GM19455 (cell line): ENCODE data around the gene TEX52.
"Not testable (repeated sequence)": the region's sequence is repeated elsewhere in the genome, so short reads cannot be mapped to it uniquely, and the experiment has no call there.

ENCODE experiments used
- ATAC-seq: cut with Tn5 transposase; IDR thresholded peaks from one replicate; pipeline ENCODE4 v1.9.1; 2021; ENCODE audit not compliant: unreplicated experiment

TEX52 gene

DNA sequence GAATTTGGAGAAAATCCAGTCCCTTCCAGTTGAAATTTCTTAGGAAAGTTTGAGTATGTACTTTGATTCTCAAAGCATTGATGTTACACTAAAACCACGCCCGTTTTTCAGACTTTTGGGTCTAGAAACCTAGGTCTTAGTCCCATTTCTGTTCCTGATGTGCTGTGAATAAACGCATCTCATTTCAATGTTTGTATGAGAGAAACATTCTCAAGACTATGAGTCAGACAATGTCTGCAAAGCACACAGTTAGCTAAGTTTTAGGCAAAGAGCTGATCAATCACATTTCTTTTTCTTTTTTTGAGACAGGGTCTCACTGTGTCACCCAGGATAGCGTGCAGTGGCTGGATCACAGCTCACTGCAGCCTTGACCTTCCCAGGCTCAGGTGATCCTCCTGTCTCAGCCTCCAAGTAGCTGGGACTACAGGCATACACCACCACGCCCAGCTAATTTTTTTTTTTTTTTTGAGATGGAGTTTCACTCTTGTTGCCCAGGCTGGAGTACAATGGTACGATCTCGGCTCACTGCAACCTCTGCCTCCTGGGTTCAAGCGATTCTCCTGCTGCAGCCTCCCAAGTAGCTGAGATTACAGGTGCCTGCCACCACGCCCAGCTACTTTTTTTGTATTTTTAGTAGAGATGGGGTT, 12.3 kb upstream of the TEX52 start:
- not testable (repeated sequence) for ATAC-seq

- ATAC-seq, result no peak
Measured at GRCh38 chr12:2864198-2864597, 7.4 kb upstream of the TEX52 start.

- not testable (repeated sequence) for ATAC-seq
Measured at GRCh38 chr12:2863402-2863801, 6.6 kb upstream of the TEX52 start.

DNA sequence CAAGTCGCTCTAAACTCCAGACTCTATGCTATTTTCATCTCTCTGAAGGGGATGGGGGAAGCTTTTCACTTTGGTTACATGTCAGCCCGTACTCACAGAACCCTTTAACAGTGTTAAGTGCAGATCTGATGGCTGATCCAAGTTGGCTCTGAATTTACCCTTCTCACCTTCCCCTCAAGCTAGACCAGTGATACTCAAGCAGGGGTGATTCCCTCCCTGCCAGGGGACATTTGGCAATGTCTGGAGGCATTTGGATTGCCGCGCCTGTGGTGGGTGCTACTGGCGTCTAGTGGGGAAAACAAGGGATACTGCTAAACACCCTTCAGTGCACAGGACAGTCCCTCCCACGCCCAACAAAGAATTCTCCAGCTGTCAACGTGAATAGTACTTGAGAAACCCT, 6.0 kb upstream of the TEX52 start:
- ATAC-seq, result no peak

- no peak for ATAC-seq
Measured at GRCh38 chr12:2860170-2860569, 3.3 kb upstream of the TEX52 start.

DNA sequence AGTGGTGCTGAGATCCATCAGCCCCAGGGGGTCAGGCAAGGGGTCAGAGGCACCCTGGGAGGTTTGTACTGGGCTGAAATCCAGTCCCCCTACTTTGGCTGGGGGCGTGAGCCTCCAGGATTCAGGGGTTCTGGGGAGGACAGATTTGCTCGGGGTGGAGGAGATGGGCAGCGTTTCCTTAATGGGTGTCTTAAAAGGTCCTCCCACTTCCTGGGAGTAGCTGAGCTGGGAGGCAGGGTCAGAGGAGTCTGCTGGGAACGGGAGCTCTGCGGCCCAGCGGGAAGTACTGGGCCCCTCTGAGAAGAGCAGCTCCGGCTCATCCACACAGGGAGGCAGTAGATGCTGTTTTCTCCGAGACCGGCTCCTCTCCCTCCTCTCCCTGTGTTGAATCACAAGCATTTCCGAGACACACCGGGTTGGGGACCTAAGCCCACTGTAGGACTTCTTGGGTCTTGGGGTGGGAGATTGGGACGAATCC, 2.1 kb upstream of the TEX52 start:
- no peak for ATAC-seq

GRCh38 chr12:2858334-2858733, 1.5 kb upstream of the TEX52 start:
- no peak for ATAC-seq

GRCh38 chr12:2857576-2857975, 737 bp upstream of the TEX52 start:
- no peak for ATAC-seq

- no peak for ATAC-seq
Measured at GRCh38 chr12:2856051-2856450, 788 bp downstream of the TEX52 start.

GRCh38 chr12:2855546-2855945, 1.3 kb downstream of the TEX52 start:
- no peak for ATAC-seq

GRCh38 chr12:2854669-2855453, 2.0 kb downstream of the TEX52 start:
- no peak for ATAC-seq

GRCh38 chr12:2853626-2854025, 3.2 kb downstream of the TEX52 start:
- no peak for ATAC-seq

- no peak for ATAC-seq
Measured at GRCh38 chr12:2851931-2852330, 4.9 kb downstream of the TEX52 start.

GRCh38 chr12:2845280-2845679, 11.6 kb downstream of the TEX52 start:
- no peak for ATAC-seq

DNA sequence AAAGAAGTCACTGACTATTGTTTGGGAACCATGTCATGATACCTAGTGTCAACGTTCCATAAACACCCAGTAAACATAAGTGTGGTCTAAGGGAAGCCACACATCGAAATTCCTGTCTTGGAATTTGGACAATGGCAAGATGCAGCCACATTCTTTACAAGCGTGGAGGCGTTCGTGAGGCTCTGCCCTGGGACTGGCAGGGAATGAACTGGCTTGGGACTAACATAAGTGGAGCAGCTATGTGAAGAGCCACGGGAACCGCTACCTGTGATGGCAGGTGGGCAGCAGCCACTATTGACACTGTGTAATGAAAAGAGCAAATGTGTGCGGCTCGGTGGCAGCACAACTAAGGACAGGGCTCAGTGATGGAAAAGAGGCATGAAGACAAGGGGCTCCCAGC, 12.1 kb downstream of the TEX52 start:
- ATAC-seq, result no peak

GRCh38 chr12:2842948-2843347, 13.9 kb downstream of the TEX52 start:
- no peak for ATAC-seq

- no peak for ATAC-seq
Measured at GRCh38 chr12:2841056-2841650, 15.7 kb downstream of the TEX52 start.

DNA sequence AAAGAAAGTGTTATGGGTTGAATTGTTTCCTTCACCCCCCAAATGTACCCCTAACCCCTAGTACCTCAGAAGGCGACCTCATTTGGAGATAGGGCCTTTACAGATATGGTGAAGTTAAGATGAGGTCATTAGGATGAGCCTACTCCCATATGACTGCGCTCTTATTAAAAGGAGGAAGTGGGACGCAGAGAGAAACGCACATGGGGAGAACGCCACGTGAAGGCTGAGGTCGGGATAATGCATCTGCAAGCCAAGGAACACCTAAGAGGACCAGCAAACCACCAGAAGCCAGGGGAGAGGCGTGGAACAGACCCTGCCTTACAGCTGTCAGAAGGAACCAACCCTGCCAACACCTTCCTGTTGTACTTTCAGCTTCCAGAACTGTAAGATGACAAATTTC, 20.3 kb downstream of the TEX52 start:
- no peak for ATAC-seq

DNA sequence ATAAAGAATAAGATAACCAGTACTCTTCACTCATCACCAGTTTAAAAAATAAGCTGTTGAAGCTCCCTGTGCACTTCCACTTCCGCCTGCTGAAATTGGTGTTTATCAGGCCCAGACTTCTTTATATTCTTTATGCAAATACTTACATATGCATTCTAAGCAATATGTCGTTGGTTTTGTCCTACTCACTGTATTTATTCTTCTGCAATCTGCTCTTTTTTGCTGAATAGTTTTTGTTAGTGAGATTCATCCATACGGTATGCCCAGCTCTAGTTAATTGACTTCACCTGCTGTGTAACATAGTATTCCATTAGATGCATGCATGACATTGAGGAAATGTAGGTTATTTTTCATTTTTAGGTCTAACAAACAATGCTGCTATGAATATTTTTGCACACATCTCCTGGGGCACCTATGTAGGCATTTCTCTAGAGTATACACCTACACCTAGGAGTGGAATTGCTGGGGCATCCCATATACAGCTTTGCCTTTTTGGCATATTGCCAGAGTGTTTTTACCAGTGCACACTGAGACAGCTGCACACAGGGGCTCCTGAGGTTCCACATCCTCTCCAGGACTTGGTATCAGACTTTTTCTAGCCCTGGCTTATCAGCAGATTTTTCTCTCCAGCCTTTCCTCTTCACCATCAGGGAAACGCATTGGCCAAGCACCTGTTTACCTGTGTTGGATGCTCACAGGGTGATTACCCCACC, 21.0 kb downstream of the TEX52 start:
- ATAC-seq, result no peak

GRCh38 chr12:2834581-2835491, 22.0 kb downstream of the TEX52 start, which contains the start of gene NRIP2:
Gene NRIP2 (minus strand): TSS chr12:2835035. CDS start chr12:2834983, 52 bp downstream.
- ATAC-seq, result no peak
